Activated CD4-positive, CD25-positive, alpha-beta regulatory T cell treated with anti-CD3 and anti-CD28 coated beads, Interleukin-2, amount 50 U/mL, for 24 hours (primary cell): Measurements from ENCODE around the gene HAO2.
"Not testable (repeated sequence)": the region's sequence is repeated elsewhere in the genome, so short reads cannot be mapped to it uniquely, and the experiment has no call there.

Experiments
- ATAC-seq, 2 donors: fragments of 150-1000 bp; cut with Tn5 transposase; one replicate each; pipeline ENCODE4 v1.10.0; 2021; ENCODE audit warnings: mild to moderate bottlenecking in 1 of 2, moderate library complexity in 1 of 2

Gene HAO2

GRCh38 chr1:119368554-119368953 lies at the start of gene HAO2:
HAO2 (plus strand) TSS chr1:119368785; CDS start chr1:119381086, 12,301 bp downstream.
- no peak for ATAC-seq

GRCh38 chr1:119320100-119320499 lies 48.5 kb upstream of the HAO2 start:
- no peak for ATAC-seq

GRCh38 chr1:119321666-119322419 lies 46.7 kb upstream of the HAO2 start:
- ATAC-seq = no peak

GRCh38 chr1:119323216-119323982 lies 45.2 kb upstream of the HAO2 start:
- no peak for ATAC-seq

- ATAC-seq = no peak
Observed at GRCh38 chr1:119324198-119324597, 44.4 kb upstream of the HAO2 start.

- ATAC-seq = no peak
Observed at GRCh38 chr1:119326251-119326650, 42.3 kb upstream of the HAO2 start.

GRCh38 chr1:119327094-119327449 lies 41.5 kb upstream of the HAO2 start:
- peak in 1 of 2 donors; percentile 8 for ATAC-seq

GRCh38 chr1:119327450-119328155 lies 41.0 kb upstream of the HAO2 start:
- peak; percentile 39 to 41 for ATAC-seq

- no peak for ATAC-seq
Observed at GRCh38 chr1:119329541-119330461, 38.8 kb upstream of the HAO2 start.

- ATAC-seq = no peak
Observed at GRCh38 chr1:119330466-119331189, 38.0 kb upstream of the HAO2 start.

- ATAC-seq = no peak
Observed at GRCh38 chr1:119331190-119331515, 37.4 kb upstream of the HAO2 start.

- no peak for ATAC-seq
Observed at GRCh38 chr1:119331915-119332314, 36.7 kb upstream of the HAO2 start.

GRCh38 chr1:119332622-119333021 lies 36.0 kb upstream of the HAO2 start:
- ATAC-seq = no peak

- no peak for ATAC-seq
Observed at GRCh38 chr1:119333163-119333896, 35.3 kb upstream of the HAO2 start.

GRCh38 chr1:119333897-119334250 lies 34.7 kb upstream of the HAO2 start:
- ATAC-seq = not testable (repeated sequence)

- ATAC-seq = no peak
Observed at GRCh38 chr1:119336848-119337247, 31.7 kb upstream of the HAO2 start.

- no peak for ATAC-seq
Observed at GRCh38 chr1:119338004-119338403, 30.6 kb upstream of the HAO2 start.

- ATAC-seq = no peak
Observed at GRCh38 chr1:119338757-119339156, 29.8 kb upstream of the HAO2 start.

GRCh38 chr1:119340861-119341261 lies 27.7 kb upstream of the HAO2 start:
- ATAC-seq = no peak

- ATAC-seq = no peak
Observed at GRCh38 chr1:119341372-119341947, 27.1 kb upstream of the HAO2 start.

- ATAC-seq = no peak
Observed at GRCh38 chr1:119345398-119345797, 23.2 kb upstream of the HAO2 start.
